ENCODE measurements around the gene RBBP4.
"Not testable (repeated sequence)": the region's sequence is repeated elsewhere in the genome, so short reads cannot be mapped to it uniquely, and the experiment has no call there.

The RBBP4 gene

DNA sequence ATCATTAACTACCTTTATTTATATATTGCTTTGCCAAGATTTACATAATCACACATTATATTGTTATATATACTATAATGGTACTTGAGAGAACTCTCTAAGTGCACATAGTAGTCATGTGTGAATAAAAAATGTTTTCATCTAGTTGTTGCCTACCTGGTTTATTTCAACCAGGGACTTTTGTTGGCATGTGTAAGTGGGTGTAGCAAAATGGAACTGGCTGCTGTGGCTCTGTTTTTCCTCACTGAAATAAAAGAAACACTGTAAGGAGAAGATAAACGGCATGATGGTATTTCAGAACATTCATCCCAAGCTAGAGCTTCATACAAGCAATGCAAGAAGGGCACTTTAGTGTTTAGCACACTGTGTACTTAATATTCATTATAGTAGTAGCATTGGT lies 14.9 kb downstream of the RBBP4 start:
- H4K20me1 ChIP-seq (ENCODE audit: control insufficient read depth, insufficient read depth, low read depth, low read length): peaks cover 6% of the 10 kb centered on the region; the same call in 1 of the 2 replicates
- H3K27ac ChIP-seq (ENCODE audit: low read depth, low read length): no peak overlapping the region
- peaks cover 78% of the 10 kb centered on the region for H3K79me2 ChIP-seq (ENCODE audit: control insufficient read depth, low read length)
- peaks cover 10% of the 10 kb centered on the region for H3K4me1 ChIP-seq (ENCODE audit: control insufficient read depth, low read length)
- H3F3A ChIP-seq (ENCODE audit: control insufficient read depth, insufficient read depth): peaks cover 6% of the 10 kb centered on the region; the same call in 1 of the 2 replicates
- no peak overlapping the region for H3K4me3 ChIP-seq (ENCODE audit: low read length)
- no peak for TF ChIP-seq EZH2phosphoT487 (IDR thresholded peaks at IDR 0.05; ENCODE audit: borderline replicate concordance, low read length)
- TF ChIP-seq, protein P1, sequence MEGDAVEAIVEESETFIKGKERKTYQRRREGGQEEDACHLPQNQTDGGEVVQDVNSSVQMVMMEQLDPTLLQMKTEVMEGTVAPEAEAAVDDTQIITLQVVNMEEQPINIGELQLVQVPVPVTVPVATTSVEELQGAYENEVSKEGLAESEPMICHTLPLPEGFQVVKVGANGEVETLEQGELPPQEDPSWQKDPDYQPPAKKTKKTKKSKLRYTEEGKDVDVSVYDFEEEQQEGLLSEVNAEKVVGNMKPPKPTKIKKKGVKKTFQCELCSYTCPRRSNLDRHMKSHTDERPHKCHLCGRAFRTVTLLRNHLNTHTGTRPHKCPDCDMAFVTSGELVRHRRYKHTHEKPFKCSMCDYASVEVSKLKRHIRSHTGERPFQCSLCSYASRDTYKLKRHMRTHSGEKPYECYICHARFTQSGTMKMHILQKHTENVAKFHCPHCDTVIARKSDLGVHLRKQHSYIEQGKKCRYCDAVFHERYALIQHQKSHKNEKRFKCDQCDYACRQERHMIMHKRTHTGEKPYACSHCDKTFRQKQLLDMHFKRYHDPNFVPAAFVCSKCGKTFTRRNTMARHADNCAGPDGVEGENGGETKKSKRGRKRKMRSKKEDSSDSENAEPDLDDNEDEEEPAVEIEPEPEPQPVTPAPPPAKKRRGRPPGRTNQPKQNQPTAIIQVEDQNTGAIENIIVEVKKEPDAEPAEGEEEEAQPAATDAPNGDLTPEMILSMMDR (IDR thresholded peaks at IDR 0.05; ENCODE audit: low read depth, low read length, poor library complexity, severe bottlenecking): no peak
- no peaks in the 10 kb centered on the region for H3K27me3 ChIP-seq (ENCODE audit: control insufficient read depth, low read length)
- H3K4me2 ChIP-seq (ENCODE audit: low read length): no peak overlapping the region
- H3K9me3 ChIP-seq (ENCODE audit: control insufficient read depth, insufficient read depth, low read length): no peaks in the 10 kb centered on the region
- peaks cover 94% of the 10 kb centered on the region for H3K36me3 ChIP-seq (ENCODE audit: control insufficient read depth, low read length)
- no peaks in the 10 kb centered on the region for H3K9me2 ChIP-seq (replicated peaks; ENCODE audit: control insufficient read depth, low read length)

DNA sequence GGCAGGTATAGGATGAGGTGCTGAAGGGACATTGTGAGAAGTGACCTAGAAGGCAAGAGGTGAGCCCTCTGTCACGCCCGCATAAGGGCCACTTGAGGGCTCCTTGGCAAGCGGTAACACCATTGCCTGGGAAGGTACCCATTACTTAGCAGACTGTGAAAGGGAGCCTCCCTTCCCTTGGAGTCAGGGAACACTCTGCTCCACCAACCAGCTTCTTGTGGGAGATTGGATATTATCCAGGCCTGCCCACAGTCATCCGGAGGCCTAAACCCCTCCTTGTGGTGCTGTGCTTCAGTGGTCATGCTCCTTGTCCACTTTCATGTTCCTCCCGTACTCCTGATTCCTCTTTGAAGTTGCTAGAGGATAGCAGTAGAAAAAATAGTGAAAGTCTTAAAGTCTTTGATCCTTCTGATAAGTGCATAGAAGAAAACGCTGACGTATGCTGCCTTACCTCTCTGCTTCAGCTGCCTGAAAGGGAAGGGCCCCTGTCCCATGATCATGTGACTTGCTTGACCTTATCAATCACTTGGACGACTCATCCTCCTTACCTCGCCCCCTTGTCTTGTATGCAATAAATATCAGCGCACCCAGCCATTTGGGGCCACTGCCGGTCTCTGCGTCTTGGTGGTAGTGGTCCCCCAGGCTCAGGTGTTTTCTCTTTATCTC lies 16.0 kb downstream of the RBBP4 start:
- Histone ChIP-seq H3K36me3 (ENCODE audit: control insufficient read depth, low read length) (peaks cover 94% of the 10 kb centered on the region), H4K20me1 (ENCODE audit: control insufficient read depth, insufficient read depth, low read depth, low read length) (peaks cover 5% of the 10 kb centered on the region; the same call in 1 of the 2 replicates), H3F3A (ENCODE audit: control insufficient read depth, insufficient read depth) (peaks cover 6% of the 10 kb centered on the region; the same call in 1 of the 2 replicates), H3K79me2 (ENCODE audit: control insufficient read depth, low read length) (peaks cover 70% of the 10 kb centered on the region), H3K9me2 (replicated peaks; ENCODE audit: control insufficient read depth, low read length) (no peaks in the 10 kb centered on the region), H3K27ac (ENCODE audit: low read depth, low read length) (no peak overlapping the region), H3K4me2 (ENCODE audit: low read length) (no peak overlapping the region), H3K4me3 (ENCODE audit: low read length) (no peak overlapping the region), H3K9me3 (ENCODE audit: control insufficient read depth, insufficient read depth, low read length) (no peaks in the 10 kb centered on the region), H3K4me1 (ENCODE audit: control insufficient read depth, low read length) (no peaks in the 10 kb centered on the region), H3K27me3 (ENCODE audit: control insufficient read depth, low read length) (no peaks in the 10 kb centered on the region)
- TF ChIP-seq, protein P1 (IDR thresholded peaks at IDR 0.05; ENCODE audit: low read depth, low read length, poor library complexity, severe bottlenecking): no peak
- TF ChIP-seq EZH2phosphoT487 (IDR thresholded peaks at IDR 0.05; ENCODE audit: borderline replicate concordance, low read length): no peak

DNA sequence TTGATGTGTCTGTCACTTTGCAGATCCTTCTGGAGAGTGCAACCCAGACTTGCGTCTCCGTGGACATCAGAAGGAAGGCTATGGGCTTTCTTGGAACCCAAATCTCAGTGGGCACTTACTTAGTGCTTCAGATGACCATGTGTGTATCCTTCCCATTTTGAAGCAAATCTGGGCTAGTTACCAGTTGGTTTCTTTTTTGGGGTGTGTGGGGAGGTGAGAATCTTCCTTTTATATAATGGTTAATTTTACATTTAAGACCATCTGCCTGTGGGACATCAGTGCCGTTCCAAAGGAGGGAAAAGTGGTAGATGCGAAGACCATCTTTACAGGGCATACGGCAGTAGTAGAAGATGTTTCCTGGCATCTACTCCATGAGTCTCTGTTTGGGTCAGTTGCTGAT lies 17.7 kb downstream of the RBBP4 start:
- H3K9me2 ChIP-seq (replicated peaks; ENCODE audit: control insufficient read depth, low read length); H3K4me3 ChIP-seq (ENCODE audit: low read length); H3K27me3 ChIP-seq (ENCODE audit: control insufficient read depth, low read length); H3K27ac ChIP-seq (ENCODE audit: low read depth, low read length); H3F3A ChIP-seq (ENCODE audit: control insufficient read depth, insufficient read depth); H4K20me1 ChIP-seq (ENCODE audit: control insufficient read depth, insufficient read depth, low read depth, low read length); H3K9me3 ChIP-seq (ENCODE audit: control insufficient read depth, insufficient read depth, low read length); H3K4me1 ChIP-seq (ENCODE audit: control insufficient read depth, low read length); H3K4me2 ChIP-seq (ENCODE audit: low read length): not testable (repeated sequence)
- H3K79me2 ChIP-seq (ENCODE audit: control insufficient read depth, low read length): peaks cover 59% of the 10 kb centered on the region
- H3K36me3 ChIP-seq (ENCODE audit: control insufficient read depth, low read length): peaks cover 96% of the 10 kb centered on the region

DNA sequence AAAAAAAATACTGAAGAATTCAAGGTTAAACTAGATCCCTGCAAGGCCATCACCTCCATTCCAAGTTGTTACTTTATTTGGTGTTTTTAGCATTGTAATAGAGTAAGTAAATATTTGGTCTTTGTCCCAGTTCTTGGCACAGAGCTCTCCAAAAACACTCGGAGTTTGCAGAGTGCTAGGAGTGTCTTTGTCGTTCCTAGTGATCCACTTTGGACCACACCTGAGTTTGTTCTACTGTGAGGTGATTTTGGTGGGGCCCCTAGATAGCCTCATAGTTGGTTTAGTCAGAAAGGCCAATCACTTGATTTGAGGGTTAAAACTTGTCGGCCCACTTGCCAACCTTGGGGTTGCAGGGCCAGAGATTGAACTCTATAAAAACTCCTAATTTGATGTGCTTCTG lies 25.9 kb downstream of the RBBP4 start:
- Histone ChIP-seq H3K9me2 (replicated peaks; ENCODE audit: control insufficient read depth, low read length) (no peaks in the 10 kb centered on the region), H3K36me3 (ENCODE audit: control insufficient read depth, low read length) (peaks cover 91% of the 10 kb centered on the region), H3K27ac (ENCODE audit: low read depth, low read length) (no peak overlapping the region), H3K9me3 (ENCODE audit: control insufficient read depth, insufficient read depth, low read length) (no peaks in the 10 kb centered on the region), H3K79me2 (ENCODE audit: control insufficient read depth, low read length) (peaks cover 4% of the 10 kb centered on the region; the same call in 1 of the 2 replicates), H4K20me1 (ENCODE audit: control insufficient read depth, insufficient read depth, low read depth, low read length) (peaks cover 3% of the 10 kb centered on the region; the same call in 1 of the 2 replicates), H3K4me2 (ENCODE audit: low read length) (no peak overlapping the region), H3K27me3 (ENCODE audit: control insufficient read depth, low read length) (no peaks in the 10 kb centered on the region), H3K4me1 (ENCODE audit: control insufficient read depth, low read length) (no peaks in the 10 kb centered on the region), H3F3A (ENCODE audit: control insufficient read depth, insufficient read depth) (peaks cover 13% of the 10 kb centered on the region), H3K4me3 (ENCODE audit: low read length) (no peak overlapping the region)
- TF ChIP-seq, protein P1 (IDR thresholded peaks at IDR 0.05; ENCODE audit: low read depth, low read length, poor library complexity, severe bottlenecking): no peak
- no peak for TF ChIP-seq EZH2phosphoT487 (IDR thresholded peaks at IDR 0.05; ENCODE audit: borderline replicate concordance, low read length)

DNA sequence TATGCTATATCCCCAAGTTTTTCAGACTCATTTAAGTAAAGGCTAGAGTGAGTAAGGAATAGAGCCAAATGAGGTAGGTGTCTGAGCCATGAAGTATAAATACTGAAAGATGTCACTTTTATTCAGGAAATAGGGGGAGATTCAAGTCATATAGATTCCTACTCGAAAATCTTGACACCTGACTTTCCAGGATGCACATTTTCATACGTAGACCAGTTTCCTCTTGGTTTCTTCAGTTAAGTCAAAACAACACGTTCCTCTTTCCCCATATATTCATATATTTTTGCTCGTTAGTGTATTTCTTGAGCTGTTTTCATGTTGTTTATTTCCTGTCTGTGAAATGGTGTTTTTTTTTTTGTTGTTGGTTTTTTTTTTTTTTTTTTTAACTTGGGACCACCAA lies 29.0 kb downstream of the RBBP4 start:
- not testable (repeated sequence) for H3K27me3 ChIP-seq (ENCODE audit: control insufficient read depth, low read length); H3K9me2 ChIP-seq (replicated peaks; ENCODE audit: control insufficient read depth, low read length); H3K4me1 ChIP-seq (ENCODE audit: control insufficient read depth, low read length); H3K27ac ChIP-seq (ENCODE audit: low read depth, low read length); H3K79me2 ChIP-seq (ENCODE audit: control insufficient read depth, low read length); H3K4me3 ChIP-seq (ENCODE audit: low read length); H3K9me3 ChIP-seq (ENCODE audit: control insufficient read depth, insufficient read depth, low read length); H3K4me2 ChIP-seq (ENCODE audit: low read length); H4K20me1 ChIP-seq (ENCODE audit: control insufficient read depth, insufficient read depth, low read depth, low read length)
- Histone ChIP-seq H3K36me3 (ENCODE audit: control insufficient read depth, low read length) (peaks cover 92% of the 10 kb centered on the region), H3F3A (ENCODE audit: control insufficient read depth, insufficient read depth) (peaks cover 21% of the 10 kb centered on the region)
